ENCODE measurements around the gene BABAM2. TPM values are rescaled to one million over a fixed set of nuclear protein-coding genes. Genes with fewer than 3 reads are reported as not detected.
A peak's percentile ranks its signal among the peaks of the same experiment; 100 is the strongest.

The BABAM2 gene
- total RNA-seq, 1 donor from 2014 or later, result 37.1 TPM

- Mint-ChIP-seq H3K27me3 (peaks cover 3% of the 10 kb centered on the region), H3K27ac (no peak overlapping the region), H3K9me3 (ENCODE audit: low read depth) (no peaks in the 10 kb centered on the region), H3K4me1 (ENCODE audit: low read depth) (peaks cover 18% of the 10 kb centered on the region), H3K4me3 (ENCODE audit: low read depth) (no peak overlapping the region), H3K36me3 (ENCODE audit: insufficient read depth) (peaks cover 2% of the 10 kb centered on the region)
- DNase-seq (ENCODE audit: low spot score, unreplicated experiment), result no peak
- no peak for TF ChIP-seq CTCF (IDR thresholded peaks at IDR 0.05; ENCODE audit: unreplicated experiment)
Observed at GRCh38 chr2:28319118-28320008, 428.8 kb downstream of the BABAM2 start.

- H3K27me3 Mint-ChIP-seq, result peaks cover 3% of the 10 kb centered on the region
- H3K9me3 Mint-ChIP-seq (ENCODE audit: low read depth), result no peaks in the 10 kb centered on the region
- H3K36me3 Mint-ChIP-seq (ENCODE audit: insufficient read depth), result peaks cover 2% of the 10 kb centered on the region
- no peak for DNase-seq (ENCODE audit: low spot score, unreplicated experiment)
- no peak overlapping the region for H3K27ac Mint-ChIP-seq
- peaks cover 18% of the 10 kb centered on the region for H3K4me1 Mint-ChIP-seq (ENCODE audit: low read depth)
- H3K4me3 Mint-ChIP-seq (ENCODE audit: low read depth), result no peak overlapping the region
- TF ChIP-seq CTCF (IDR thresholded peaks at IDR 0.05; ENCODE audit: unreplicated experiment), result no peak
Observed at GRCh38 chr2:28320009-28320365, 429.5 kb downstream of the BABAM2 start.

GRCh38 chr2:28320371-28320770 lies 429.8 kb downstream of the BABAM2 start:
- peaks cover 2% of the 10 kb centered on the region for H3K36me3 Mint-ChIP-seq (ENCODE audit: insufficient read depth)
- no peak for TF ChIP-seq CTCF (IDR thresholded peaks at IDR 0.05; ENCODE audit: unreplicated experiment)
- no peak overlapping the region for H3K4me3 Mint-ChIP-seq (ENCODE audit: low read depth)
- H3K4me1 Mint-ChIP-seq (ENCODE audit: low read depth), result peaks cover 21% of the 10 kb centered on the region
- H3K27me3 Mint-ChIP-seq, result peaks cover 3% of the 10 kb centered on the region
- H3K9me3 Mint-ChIP-seq (ENCODE audit: low read depth), result no peaks in the 10 kb centered on the region
- H3K27ac Mint-ChIP-seq, result no peak overlapping the region
- no peak for DNase-seq (ENCODE audit: low spot score, unreplicated experiment)

GRCh38 chr2:28321426-28321825 lies 430.9 kb downstream of the BABAM2 start:
- H3K36me3 Mint-ChIP-seq (ENCODE audit: insufficient read depth), result peaks cover 2% of the 10 kb centered on the region
- no peak for TF ChIP-seq CTCF (IDR thresholded peaks at IDR 0.05; ENCODE audit: unreplicated experiment)
- no peaks in the 10 kb centered on the region for H3K9me3 Mint-ChIP-seq (ENCODE audit: low read depth)
- DNase-seq (ENCODE audit: low spot score, unreplicated experiment), result no peak
- peaks cover 3% of the 10 kb centered on the region for H3K27me3 Mint-ChIP-seq
- H3K4me1 Mint-ChIP-seq (ENCODE audit: low read depth), result peaks cover 21% of the 10 kb centered on the region
- no peak overlapping the region for H3K4me3 Mint-ChIP-seq (ENCODE audit: low read depth)
- H3K27ac Mint-ChIP-seq, result peak overlapping the region; percentile 0

- H3K27me3 Mint-ChIP-seq, result peaks cover 3% of the 10 kb centered on the region
- H3K9me3 Mint-ChIP-seq (ENCODE audit: low read depth), result no peaks in the 10 kb centered on the region
- H3K4me1 Mint-ChIP-seq (ENCODE audit: low read depth), result peaks cover 21% of the 10 kb centered on the region
- H3K36me3 Mint-ChIP-seq (ENCODE audit: insufficient read depth), result peaks cover 2% of the 10 kb centered on the region
- no peak for TF ChIP-seq CTCF (IDR thresholded peaks at IDR 0.05; ENCODE audit: unreplicated experiment)
- H3K27ac Mint-ChIP-seq, result no peak overlapping the region
- no peak for DNase-seq (ENCODE audit: low spot score, unreplicated experiment)
- H3K4me3 Mint-ChIP-seq (ENCODE audit: low read depth), result no peak overlapping the region
Observed at GRCh38 chr2:28322051-28322450, 431.5 kb downstream of the BABAM2 start.

All from progenitor cell of endocrine pancreas (in vitro differentiated cells).